NCI-H82 treated with DMSO at 0.1 percent for 48 hours (cell line): ENCODE results near the gene LRP8.

ENCODE experiments used
- DNase-seq: peaks from one replicate; lab custom pipeline; 2025; ENCODE audit not compliant: unreplicated experiment; lab: John Stamatoyannopoulos, UW

LRP8 gene

DNA sequence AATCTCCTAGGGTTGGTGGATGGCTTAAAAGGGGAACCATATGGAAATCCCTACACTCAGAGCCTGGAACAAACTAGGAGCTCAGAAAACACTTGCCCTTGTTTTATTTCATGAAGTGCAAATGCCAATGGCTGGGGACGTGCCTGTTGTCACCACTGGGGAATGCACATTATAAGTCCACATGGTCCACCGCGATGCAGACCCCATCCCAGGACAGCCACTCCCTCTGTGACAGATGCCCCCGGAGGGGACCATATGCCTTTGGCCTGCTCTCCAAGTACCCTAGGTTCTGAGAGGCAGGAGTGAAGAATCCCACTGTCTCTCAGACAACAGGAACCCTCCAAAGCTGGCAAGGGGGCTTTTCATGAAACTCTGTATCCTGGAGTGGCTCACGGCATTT is 42.3 kb downstream of the LRP8 start:
- DNase-seq, result no peak

DNA sequence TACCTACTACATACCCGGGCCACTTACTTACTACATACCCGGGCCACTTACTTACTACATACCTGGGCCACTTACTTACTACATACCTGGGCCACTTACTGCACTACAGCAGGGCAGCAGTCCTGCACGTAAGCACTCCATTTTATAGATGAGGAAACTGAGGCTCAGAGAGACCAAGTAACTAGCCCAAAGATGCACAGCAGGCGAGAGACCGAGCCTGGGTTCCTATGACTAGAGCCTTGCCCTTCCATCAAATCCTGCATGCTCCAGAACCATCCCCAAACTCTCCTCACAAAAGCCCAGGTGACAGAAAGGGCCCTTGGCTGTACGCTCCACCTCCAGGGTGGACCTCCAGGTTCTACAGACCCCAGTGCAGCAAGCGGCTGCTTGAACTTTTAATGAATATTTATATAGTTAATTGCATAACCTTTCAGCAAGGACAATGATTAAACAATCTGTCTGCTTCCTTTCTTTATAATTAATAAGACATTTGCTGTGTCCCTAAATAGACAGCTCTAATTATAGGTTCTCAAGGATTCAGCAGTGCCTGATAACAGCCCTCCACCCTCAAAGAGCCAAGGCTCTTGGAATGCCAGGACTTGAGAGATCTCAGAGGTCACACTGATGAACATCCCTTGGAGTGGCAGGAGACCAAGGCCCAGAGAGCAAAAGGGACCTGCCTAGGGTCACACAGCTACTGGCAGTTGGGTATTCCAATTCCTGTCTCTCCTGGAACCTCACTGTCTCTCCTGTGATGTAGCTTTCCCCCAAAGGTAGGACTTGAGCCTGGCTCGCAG is 43.4 kb downstream of the LRP8 start:
- no peak for DNase-seq

- DNase-seq, result peak; percentile 78
Observed at GRCh38 chr1:53283156-53283555, 44.7 kb downstream of the LRP8 start.

- DNase-seq, result no peak
Observed at GRCh38 chr1:53281133-53281532, 46.7 kb downstream of the LRP8 start.

- DNase-seq, result no peak
Observed at GRCh38 chr1:53280496-53280895, 47.4 kb downstream of the LRP8 start.

- DNase-seq, result peak; percentile 40
Observed at GRCh38 chr1:53279296-53280200, 48.3 kb downstream of the LRP8 start.

DNA sequence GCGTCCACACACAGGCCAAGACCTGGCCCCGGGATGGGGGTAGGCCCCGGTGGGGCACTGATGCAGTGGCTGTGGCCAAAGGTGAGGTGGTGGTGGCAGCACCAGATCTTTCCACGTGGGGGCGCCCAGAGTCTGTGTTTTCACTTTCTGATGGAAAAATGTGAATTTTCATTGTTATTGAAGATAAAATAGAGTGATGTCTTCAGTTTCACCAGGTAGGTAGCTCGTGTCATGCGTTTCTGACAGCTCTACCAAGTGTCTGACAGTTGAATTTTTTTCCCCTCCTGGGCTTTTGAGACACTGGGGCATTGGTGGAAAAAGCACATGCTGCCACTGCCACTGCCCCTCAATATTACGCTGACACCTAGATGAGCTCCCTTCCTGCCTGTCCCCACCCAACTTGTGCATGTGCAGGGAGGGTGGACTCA is 49.6 kb downstream of the LRP8 start:
- DNase-seq, result peak; percentile 22

DNA sequence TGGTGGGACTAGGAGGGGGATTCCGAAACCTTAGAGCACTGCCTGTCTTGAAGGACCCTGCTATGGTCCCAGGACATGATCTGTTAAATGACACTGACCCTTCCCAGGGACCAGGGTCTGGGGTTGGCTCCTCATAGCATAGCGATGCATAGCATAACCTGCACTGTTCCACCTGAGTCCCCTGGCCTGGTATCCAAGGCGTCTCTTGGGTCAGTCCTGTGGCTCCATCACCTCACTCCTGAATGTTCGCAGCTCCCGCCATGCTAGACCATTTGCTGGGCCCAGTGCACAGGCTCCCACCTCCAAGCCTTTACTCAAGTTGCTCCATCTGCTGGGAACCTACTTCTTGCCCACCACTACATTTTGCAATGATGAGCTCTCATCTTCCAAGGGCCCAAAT is 50.5 kb downstream of the LRP8 start:
- no peak for DNase-seq

DNA sequence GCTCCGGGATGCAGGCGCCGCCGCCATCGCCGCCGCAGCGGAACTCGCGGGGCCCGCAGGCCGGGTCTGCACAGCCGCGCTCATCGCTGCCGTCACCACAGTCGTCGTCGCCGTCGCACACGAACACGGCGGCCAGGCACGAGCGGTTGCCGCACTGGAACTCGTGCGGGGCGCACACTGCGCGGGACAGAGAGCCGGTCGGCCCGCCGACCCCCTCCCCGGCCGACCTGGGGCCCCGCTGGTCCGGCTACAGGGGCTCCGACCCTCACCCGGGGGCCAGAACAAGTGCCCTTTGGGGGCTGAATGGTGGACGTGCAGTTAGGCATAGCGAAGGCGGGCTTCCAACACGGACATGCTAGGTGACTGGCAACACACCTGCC is 51.0 kb downstream of the LRP8 start:
- DNase-seq, result no peak

GRCh38 chr1:53276153-53276901 is 51.5 kb downstream of the LRP8 start:
- no peak for DNase-seq

GRCh38 chr1:53275566-53275965 is 52.3 kb downstream of the LRP8 start:
- no peak for DNase-seq

DNA sequence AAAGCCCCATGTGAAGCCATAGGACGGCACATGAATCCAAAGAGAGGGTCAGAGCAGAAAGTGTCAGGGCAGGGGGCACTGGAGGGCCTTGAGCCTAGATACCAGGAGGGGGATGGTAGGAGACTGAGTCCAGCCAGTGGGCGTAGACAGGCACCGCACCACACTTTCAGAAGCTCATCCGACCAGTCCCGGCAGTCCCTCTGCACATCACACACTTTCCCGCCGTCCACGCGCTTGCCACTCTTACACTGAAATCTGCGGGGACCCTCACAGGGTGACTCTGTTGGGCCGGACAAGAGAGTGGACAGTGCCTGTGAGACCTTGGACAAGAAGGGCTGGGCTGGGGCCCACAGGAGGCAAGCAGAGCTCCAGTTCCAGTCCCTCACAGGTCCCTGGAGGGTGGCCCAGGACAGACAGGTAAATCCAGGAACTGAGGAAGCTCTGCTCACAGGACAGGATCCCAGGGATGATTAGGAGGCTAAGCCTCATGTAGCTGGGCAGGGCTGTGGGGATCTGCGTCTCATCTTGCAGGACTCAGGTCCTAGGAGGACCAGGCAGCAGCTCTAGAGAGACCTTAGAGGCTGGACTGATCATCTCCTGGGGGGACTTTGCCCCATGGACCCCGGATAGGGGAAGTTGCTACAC is 53.2 kb downstream of the LRP8 start:
- DNase-seq, result no peak

- no peak for DNase-seq
Observed at GRCh38 chr1:53274026-53274425, 53.8 kb downstream of the LRP8 start.

DNA sequence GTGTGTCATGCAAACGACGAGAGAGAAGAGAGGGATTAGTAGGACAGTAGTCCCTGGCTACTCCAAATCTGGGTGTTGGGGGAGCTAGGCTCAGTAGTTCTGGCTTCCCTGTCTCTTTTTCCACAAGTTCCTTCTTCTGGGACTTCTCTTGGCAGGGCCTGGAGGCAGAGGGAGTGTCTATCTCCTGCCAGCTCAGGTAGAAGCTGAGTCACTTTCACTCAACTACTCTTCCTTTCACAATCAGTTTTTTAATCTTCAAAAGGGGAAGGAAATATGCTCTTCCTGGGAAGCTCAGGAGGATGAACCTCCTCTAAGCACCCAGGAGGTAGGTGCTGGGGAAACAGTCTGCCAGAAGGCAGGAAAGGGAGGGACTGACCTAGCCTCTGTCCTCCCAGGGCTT is 54.3 kb downstream of the LRP8 start:
- DNase-seq, result no peak

DNA sequence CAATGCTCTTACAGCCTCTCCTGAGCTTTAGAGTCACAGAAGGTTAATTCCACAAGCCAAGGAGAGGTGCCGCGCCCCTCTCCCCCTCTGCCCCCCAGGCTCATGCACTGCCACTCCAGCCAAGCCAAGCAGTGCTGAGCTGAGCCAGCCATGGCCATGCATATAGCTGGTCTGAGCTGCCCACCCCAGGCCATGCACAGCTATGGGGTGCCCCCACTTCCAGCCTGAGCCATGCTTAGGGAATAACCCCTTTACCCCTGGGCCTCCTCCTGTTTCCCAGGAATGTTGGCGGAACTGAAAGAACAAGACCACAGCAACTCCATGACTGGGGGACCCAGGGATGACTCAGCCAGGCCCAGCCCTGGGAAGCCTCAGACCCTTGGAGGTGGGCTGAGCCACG is 55.5 kb downstream of the LRP8 start:
- DNase-seq, result no peak

DNA sequence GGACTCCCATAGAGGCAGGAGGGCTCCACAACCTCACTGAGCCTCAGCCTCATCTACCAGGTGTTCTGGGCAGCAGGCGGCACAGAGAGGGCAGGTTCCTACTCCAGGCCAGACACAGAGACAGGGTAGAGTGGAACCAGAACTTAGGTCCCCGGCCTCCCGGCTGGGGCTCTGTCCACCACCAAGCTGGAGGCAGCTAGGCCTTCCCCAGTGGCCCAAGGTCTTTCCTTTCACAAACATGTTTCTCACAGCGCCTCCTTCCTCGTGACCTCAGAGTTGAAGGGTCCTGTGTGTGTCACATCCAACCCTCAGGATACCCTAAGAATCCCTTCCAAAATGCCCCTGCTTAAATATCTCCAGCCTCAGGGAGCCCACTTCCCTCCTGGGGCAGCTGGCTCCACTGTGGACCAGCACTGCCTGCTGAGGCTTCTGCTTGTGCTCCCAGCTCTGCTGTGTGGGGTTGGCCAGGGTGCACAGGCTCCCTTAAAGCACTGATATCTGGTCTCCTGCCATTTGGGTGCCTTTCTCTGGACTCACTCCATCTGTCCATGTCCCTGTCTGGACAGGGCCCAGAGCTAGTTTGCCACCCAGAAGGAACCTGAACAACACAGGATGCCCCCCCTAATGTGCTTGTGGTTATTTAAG is 56.3 kb downstream of the LRP8 start:
- DNase-seq, result no peak

GRCh38 chr1:53270873-53271272 is 57.0 kb downstream of the LRP8 start:
- no peak for DNase-seq

DNA sequence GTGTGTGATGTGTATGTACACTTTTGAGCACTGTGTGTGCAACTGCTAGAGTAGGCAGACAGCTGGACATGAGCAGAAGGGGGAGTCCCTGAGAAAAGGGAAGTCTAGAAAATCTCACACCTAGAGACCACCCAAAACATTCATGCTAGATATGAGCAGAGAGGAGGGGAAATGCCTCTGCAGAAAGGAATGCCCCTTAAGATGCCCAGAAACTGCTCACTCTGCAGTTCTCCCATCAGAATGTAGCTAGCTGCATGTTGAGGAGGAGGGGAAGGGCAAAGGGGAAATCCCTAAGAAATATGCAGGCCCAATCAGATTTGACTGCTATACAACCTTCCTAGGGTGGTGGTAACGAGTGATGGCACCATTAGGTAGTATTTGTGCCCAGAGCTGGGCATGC is 57.8 kb downstream of the LRP8 start:
- DNase-seq, result no peak

- no peak for DNase-seq
Observed at GRCh38 chr1:53267761-53268160, 60.1 kb downstream of the LRP8 start.

- DNase-seq, result no peak
Observed at GRCh38 chr1:53266038-53266437, 61.8 kb downstream of the LRP8 start.

DNA sequence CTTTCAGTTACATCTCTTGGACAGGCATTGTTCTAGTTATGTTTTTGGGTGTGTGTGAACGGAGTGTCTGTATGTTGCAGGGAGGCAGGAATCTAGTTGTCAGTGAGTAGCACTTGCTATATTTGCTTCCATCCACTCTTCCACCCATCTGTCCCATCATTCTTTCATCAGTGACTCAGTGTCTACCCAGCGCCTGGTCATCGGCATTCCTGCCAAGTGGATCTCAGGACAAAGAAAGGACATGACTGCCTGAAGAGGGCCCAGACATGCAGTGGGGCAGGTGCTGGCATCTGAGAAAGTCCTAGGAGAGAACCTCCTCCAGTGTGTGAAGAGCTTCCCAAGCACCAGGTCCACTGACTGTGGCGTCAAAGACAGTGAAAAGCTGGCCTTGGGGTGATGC is 62.3 kb downstream of the LRP8 start:
- DNase-seq, result no peak
